ENCODE measurements around the gene FAM118B.
"Not testable (repeated sequence)": the region's sequence is repeated elsewhere in the genome, so short reads cannot be mapped to it uniquely, and the experiment has no call there.

Gene FAM118B

GRCh38 chr11:126214841-126215240, 3.3 kb downstream of the FAM118B start:
- in situ Hi-C loops (cut with MboI; ENCODE audit: low sequenced_read_pairs) = no loop called here

DNA sequence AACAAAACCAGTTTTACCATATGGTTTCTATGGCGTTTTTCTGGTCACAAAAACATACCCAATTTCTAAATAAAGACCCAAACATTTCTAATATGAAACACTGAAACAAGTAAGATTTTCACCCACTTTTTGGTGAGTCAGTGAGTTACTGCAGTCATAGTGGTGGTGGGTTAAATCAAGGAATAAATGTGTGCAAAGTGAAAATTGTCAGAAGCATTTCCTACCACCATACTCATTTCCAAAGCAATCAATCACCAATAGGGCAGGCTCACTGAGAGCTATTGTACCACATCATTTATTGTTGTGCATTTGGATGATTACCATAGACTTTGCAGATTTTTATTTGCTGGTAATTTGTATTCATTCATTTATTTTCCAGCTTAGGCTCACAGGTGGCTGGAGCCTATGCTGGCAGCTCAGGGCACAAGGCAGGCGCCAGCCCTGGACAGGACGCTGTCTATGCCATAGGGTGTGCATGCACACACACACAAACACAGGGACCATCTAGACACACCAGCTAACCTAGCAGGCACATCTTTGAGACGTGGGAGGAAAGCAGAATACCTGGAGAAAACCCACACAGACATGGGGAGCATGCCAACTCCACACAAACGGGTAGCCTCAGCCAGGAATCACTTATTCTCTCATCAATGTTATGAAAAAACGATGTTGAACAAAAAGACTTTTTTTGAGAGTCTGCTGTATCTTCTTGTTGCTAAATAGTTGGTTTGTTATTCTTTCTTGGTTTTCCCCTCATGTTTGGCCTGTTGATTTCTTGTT, 5.1 kb downstream of the FAM118B start:
- in situ Hi-C loops (cut with MboI; ENCODE audit: low sequenced_read_pairs) = no loop called here

- in situ Hi-C loops (cut with MboI; ENCODE audit: low sequenced_read_pairs) = no loop called here
These were observed 5.9 kb downstream of the FAM118B start for GRCh38 chr11:126217491-126217890.

- in situ Hi-C loops (cut with MboI; ENCODE audit: low sequenced_read_pairs) = no loop called here
These were observed 8.0 kb downstream of the FAM118B start for GRCh38 chr11:126219547-126219946.

- in situ Hi-C loops (cut with MboI; ENCODE audit: low sequenced_read_pairs) = no loop called here
These were observed 13.2 kb downstream of the FAM118B start for GRCh38 chr11:126224647-126225294.

- in situ Hi-C loops (cut with MboI; ENCODE audit: low sequenced_read_pairs) = no loop called here
These were observed 13.7 kb downstream of the FAM118B start for GRCh38 chr11:126225295-126225665.

- in situ Hi-C loops (cut with MboI; ENCODE audit: low sequenced_read_pairs) = no loop called here
These were observed 14.9 kb downstream of the FAM118B start for GRCh38 chr11:126226334-126227084.

DNA sequence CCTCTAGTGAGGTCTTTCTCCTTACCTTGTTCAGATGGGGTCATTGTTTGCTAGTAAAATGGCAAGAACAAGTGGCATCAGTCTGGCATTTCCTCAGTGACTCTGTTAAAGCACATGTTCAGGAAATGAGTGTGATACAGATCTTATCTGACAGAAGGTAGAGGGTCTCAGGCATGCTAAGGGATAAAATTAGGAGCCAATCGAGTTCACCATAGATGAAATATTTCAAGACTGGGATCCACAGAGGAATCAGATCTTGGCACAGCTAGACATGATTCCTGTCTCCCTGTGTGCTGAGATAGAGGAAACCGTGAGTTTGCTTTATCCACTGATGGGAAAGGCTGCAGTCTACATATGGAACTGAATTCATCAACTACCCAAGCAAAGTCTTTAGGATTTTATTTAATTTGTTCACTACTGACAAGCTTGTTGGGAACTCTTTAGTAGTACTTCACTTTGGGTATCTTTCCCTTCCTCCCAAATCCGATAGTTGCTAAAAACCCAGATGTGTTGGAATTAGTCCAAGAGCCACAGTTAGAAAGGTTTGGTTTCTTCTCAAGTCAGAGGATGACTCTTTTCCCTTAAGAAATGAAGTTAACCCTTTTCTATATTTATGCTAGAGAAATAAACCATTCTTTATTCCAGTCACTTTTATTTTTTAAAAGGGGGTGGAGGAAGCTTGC, 18.4 kb downstream of the FAM118B start:
- in situ Hi-C loops (cut with MboI; ENCODE audit: low sequenced_read_pairs) = no loop called here

DNA sequence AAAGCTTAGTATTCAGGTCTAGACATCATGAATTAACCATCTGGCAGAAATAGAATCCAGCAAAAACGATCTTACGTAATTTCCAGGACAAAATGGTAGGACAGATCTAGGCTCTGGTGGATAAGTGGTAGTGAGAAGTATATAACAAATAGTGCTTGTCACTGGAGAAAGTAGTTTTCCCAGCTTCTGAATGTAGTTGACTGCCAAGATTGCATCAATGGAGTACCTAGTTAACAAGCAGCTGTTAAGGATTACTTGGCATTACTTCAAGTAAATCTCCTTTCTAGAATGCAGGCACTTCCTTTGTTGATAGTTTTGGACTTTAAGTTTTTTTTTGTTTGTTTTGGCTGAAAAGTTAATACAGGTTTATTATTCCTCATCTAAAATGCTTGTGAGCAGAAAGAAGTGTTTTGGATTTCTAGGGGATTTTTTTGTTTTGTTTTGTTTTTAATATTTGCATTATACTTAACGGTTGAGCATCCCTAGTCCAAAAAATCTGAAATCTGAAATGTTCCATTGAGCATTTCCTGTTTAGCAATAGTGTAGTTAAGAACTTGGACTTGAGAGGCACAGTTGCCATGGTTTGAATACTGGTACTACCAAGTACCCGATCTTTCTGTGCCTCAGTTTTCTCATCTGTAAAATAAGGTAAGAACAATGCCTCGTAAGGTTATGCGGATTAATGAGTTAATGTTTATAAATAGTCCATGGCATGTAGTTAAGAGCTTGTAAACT, 20.3 kb downstream of the FAM118B start:
- in situ Hi-C loops (cut with MboI; ENCODE audit: low sequenced_read_pairs) = no loop called here

DNA sequence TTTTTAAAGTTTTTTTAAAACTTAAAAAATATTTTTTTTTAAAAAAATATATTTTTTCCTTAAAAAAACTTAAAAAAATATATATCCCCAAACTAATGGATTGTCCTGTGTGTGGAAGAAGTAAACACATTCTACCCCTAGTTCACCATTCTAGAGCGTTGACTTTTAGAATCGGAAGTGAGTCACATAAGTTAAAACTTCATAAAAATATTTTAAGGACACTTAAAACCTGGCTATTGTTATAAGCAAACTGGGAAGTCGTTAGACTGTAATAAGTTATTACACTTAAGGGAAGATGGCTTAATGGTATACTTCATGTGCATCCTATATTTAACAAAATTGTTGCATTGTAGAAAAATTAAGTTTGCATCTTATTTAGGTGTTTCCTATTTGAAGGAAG, 21.1 kb downstream of the FAM118B start:
- in situ Hi-C loops (cut with MboI; ENCODE audit: low sequenced_read_pairs) = no loop called here

DNA sequence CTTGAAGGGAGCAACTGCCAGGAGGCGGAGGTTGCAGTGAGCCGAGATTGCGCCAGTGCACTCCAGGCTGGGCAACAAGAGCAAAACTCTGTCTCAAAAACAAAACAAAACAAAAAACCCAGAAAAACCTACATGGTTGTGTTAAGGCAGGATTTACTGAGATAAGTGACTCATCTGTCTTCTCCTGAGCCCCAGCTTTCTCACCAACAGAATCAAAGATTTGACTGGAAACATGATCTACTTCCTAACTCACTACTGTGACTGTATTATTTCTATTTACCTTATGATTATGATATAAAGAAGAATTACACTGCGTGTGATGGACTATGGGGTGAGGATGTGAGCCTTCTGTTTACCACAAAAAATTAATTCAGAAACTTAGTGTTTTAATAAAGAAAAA, 21.8 kb downstream of the FAM118B start:
- in situ Hi-C loops (cut with MboI; ENCODE audit: low sequenced_read_pairs) = no loop called here

DNA sequence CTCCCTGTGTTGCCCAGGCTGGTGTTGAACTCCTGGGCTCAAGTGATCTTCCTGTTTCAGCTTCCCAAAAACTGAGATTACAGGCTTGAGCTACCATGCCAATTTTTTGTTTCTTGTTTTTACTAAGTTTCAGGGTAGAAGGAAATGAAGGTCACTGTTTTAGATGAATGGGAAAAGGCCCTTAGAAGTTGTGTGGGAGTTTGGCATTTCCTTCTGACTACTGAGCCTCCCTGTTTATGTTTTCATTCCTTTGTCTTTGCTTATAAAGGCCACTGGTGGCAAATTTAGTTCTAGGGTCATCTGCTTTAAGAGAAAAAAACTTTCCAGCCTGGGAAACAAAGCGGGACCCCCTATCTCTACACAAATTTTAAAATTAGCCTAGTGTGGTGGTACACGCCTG, 35.1 kb downstream of the FAM118B start:
- in situ Hi-C loops (cut with MboI; ENCODE audit: low sequenced_read_pairs) = no loop called here

- in situ Hi-C loops (cut with MboI; ENCODE audit: low sequenced_read_pairs) = no loop called here
These were observed 41.7 kb downstream of the FAM118B start for GRCh38 chr11:126253265-126253664.

DNA sequence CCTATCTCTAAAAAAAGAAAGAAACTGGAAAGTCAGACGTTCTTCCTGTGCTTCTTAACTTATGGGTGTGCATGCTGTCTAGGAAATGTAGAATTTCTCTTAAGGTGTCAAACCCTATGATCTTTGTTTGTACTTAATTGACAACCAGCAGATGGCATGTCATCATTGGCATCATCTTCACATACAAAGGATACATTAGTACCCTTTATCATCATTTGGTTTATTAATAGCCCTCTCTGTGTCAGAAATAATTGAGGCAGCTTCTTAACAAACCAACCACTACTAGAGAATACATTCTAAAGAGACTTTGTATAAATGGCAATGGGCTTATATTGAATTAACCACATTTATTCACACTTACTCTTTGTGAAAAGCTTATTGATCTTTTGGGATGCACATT, 43.2 kb downstream of the FAM118B start:
- in situ Hi-C loops (cut with MboI; ENCODE audit: low sequenced_read_pairs) = no loop called here

DNA sequence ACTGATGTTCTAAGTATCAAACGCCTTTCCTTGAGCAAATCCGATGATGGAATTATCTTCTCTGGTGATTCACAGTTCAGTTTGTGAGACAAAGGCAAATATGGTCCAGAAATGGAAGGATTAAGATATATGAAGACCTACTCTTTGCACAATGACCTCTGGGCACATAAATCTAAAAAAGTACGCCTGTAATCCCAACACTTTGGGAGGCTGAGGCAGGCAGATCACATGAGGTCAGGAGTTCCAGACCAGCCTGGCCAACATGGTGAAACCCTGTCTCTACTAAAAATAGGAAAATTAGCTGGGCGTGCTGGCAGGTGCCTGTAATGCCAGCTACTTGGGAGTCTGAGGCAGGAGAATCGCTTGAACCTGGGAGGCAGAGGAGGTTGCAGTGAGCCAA, 43.9 kb downstream of the FAM118B start:
- in situ Hi-C loops (cut with MboI; ENCODE audit: low sequenced_read_pairs) = not testable (repeated sequence)

DNA sequence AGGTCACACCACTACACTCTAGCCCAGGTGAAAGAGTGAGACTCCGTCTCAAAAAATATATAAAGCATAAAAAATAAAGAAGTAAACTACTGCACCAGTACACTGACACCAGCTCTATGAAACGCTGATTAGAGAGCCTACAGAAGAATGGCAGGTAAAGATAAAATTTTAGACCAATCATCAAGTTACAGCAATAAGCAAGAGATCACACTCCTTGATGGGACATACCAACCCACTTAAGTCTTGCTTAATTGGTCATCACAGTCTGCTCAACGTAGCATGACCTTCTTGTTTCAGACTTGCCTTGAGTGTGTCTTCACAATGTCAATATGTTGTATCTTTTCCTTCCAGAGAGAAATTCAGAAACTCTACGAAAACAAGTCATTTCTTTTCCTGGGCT, 44.6 kb downstream of the FAM118B start:
- in situ Hi-C loops (cut with MboI; ENCODE audit: low sequenced_read_pairs) = no loop called here

DNA sequence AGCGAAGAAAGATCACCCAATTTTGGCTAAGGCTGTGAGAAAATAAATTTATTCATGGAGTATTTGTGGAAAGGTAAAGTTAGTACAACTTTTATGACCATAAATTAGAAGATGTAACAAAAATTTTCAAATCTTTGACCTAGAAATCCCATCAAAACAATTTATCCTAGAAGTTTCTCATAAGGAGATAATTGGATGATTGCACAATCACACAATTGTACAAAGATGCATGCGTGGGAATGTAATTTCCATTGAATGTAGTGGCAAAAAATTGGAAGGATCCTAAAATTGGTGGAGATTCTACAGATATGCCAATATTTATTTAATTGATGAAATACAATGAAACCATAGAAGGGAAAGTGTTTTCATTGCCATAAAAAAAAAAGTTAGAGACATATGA, 45.6 kb downstream of the FAM118B start:
- in situ Hi-C loops (cut with MboI; ENCODE audit: low sequenced_read_pairs) = no loop called here

- in situ Hi-C loops (cut with MboI; ENCODE audit: low sequenced_read_pairs) = no loop called here
These were observed 46.2 kb downstream of the FAM118B start for GRCh38 chr11:126257764-126258163.

- in situ Hi-C loops (cut with MboI; ENCODE audit: low sequenced_read_pairs) = no loop called here
These were observed 50.6 kb downstream of the FAM118B start for GRCh38 chr11:126262216-126262615.

DNA sequence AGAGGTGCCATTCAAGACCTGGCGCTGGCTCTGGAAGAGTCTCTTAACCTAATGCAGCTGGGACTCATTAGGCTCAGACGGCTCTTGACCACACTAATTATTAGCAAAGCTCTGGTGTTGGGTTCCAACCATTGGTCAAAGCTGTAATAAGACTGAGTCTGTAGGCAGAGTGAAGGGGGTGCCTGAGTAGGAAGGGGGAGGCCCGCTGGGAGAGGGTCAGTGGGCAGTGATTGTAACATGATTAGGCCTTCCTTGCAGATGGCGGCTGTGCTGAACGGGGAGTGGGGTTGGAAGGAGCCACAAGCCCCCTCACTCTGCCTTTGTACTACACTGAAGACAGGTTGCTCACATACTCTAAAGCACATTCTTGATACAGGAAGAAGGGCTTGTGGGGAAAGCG, 51.9 kb downstream of the FAM118B start:
- in situ Hi-C loops (cut with MboI; ENCODE audit: low sequenced_read_pairs) = no loop called here

- in situ Hi-C loops (cut with MboI; ENCODE audit: low sequenced_read_pairs) = no loop called here
These were observed 54.2 kb downstream of the FAM118B start for GRCh38 chr11:126265811-126266210.
